Activated CD4-positive, alpha-beta T cell treated with anti-CD3 and anti-CD28 coated beads for 36 hours (primary cell): ENCODE data around the gene HYDIN. TPM values are rescaled to one million over a fixed set of nuclear protein-coding genes. Genes with fewer than 3 reads are reported as not detected.

Experiments used
- ATAC-seq: fragments of 200-7000 bp; cut with Tn5 transposase; one replicate; pipeline ENCODE4 v1.10.0; 2021; ENCODE audit warnings: mild to moderate bottlenecking, moderate library complexity
- CTCF ChIA-PET: fragments of 350-600 bp; sonication (Branson Sonifier 250); formaldehyde crosslinking; loops from one replicate; lab custom pipeline; 2021; ENCODE audit warnings: antibody characterized with exemption; lab: Charles Lee
- POLR2A ChIA-PET: fragments of 350-600 bp; sonication (Branson Sonifier 250); formaldehyde crosslinking; loops from one replicate; lab custom pipeline; 2021; ENCODE audit warnings: antibody characterized with exemption, inconsistent platforms; lab: Charles Lee
- DNase-seq: peaks from one replicate; pipeline ENCODE4 v3.0.0-alpha.2; 2020
- H3K27ac Mint-ChIP-seq: one replicate; pipeline ENCODE4 v1.8.0; 2021; ENCODE audit warnings: mixed read lengths
- H3K27me3 Mint-ChIP-seq: one replicate; pipeline ENCODE4 v1.8.0; 2021; ENCODE audit warnings: mixed read lengths
- H3K36me3 Mint-ChIP-seq: one replicate; pipeline ENCODE4 v1.8.0; 2021; ENCODE audit warnings: low read depth, mixed read lengths
- H3K4me1 Mint-ChIP-seq: one replicate; pipeline ENCODE4 v1.8.0; 2021; ENCODE audit warnings: mixed read lengths
- H3K4me3 Mint-ChIP-seq: one replicate; pipeline ENCODE4 v1.8.0; 2021; ENCODE audit warnings: mild to moderate bottlenecking, moderate library complexity, mixed read lengths
- H3K9me3 Mint-ChIP-seq: one replicate; pipeline ENCODE4 v1.8.0; 2021; ENCODE audit warnings: low read depth, mixed read lengths
- intact Hi-C, 2 experiments: fragments of 100-400 bp; cut with DNase I in 1 of 2; cut with micrococcal nuclease in 1 of 2; formaldehyde crosslinking; loops; one replicate each; pipeline versions ENCODE4 v1.14.2 to v1.15.1; 2022 to 2024; cut with DNase I, micrococcal nuclease
- total RNA-seq, 2 experiments: library from RNA; stranded (reverse); gene quantifications; one replicate each; pipeline ENCODE4 v1.2.3, GENCODE V29; 2021

The HYDIN gene
- total RNA-seq, 2 experiments from 2014 or later = 0.32 TPM; not detected in 1

GRCh38 chr16:71218306-71218963 is 12.1 kb downstream of the HYDIN start:
- no peak for ATAC-seq
- no peak overlapping the region for H3K4me3 Mint-ChIP-seq
- H3K27ac Mint-ChIP-seq = no peak overlapping the region
- no peaks in the 10 kb centered on the region for H3K4me1 Mint-ChIP-seq
- POLR2A ChIA-PET = no interaction called here
- intact Hi-C loops = loop anchor here in 1 of 2 experiments (10.0 kb wide), 1 partner anchor 136 kb away; the partner anchor contains the start of gene CALB2
- peaks cover 8% of the 10 kb centered on the region for H3K27me3 Mint-ChIP-seq
- peaks cover 9% of the 10 kb centered on the region for H3K9me3 Mint-ChIP-seq
- H3K36me3 Mint-ChIP-seq = peaks cover 2% of the 10 kb centered on the region
- CTCF ChIA-PET = no interaction called here
- no peak for DNase-seq

- Mint-ChIP-seq H3K9me3 (peaks cover 6% of the 10 kb centered on the region), H3K27me3 (peaks cover 10% of the 10 kb centered on the region), H3K4me3 (no peak overlapping the region), H3K36me3 (peaks cover 2% of the 10 kb centered on the region), H3K27ac (no peak overlapping the region), H3K4me1 (no peaks in the 10 kb centered on the region)
- no peak for ATAC-seq
- intact Hi-C loops = loop anchor here in 1 of 2 experiments (10.0 kb wide), 1 partner anchor 137 kb away; the partner anchor contains the start of gene CALB2
- CTCF ChIA-PET = no interaction called here
- POLR2A ChIA-PET = no interaction called here
- no peak for DNase-seq
Measured at GRCh38 chr16:71217506-71217905, 13.0 kb downstream of the HYDIN start.

DNA sequence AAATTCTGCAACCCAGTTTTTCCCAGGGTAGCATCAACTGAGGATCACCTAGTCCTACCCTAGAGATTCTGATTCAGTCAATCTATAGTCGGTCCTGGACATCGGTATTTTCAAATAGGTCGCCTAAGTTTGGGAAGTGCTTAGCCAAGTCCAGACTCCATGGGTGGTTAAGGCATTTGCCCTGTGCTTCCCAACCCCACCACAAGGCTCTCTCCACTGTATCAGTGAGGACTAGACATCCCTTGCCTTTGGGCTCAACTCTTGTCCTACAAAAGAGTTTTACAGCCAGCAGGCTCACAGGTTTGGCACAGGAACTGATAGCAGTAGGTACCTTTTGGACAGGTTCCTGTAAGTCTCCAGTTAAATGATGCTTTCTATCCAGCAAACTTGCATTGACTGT is 13.8 kb downstream of the HYDIN start:
- no peaks in the 10 kb centered on the region for H3K4me1 Mint-ChIP-seq
- no peaks in the 10 kb centered on the region for H3K9me3 Mint-ChIP-seq
- CTCF ChIA-PET = no interaction called here
- no peak overlapping the region for H3K4me3 Mint-ChIP-seq
- no peak for DNase-seq
- H3K27ac Mint-ChIP-seq = no peak overlapping the region
- ATAC-seq = no peak
- no peaks in the 10 kb centered on the region for H3K36me3 Mint-ChIP-seq
- POLR2A ChIA-PET = no interaction called here
- intact Hi-C loops = loop anchor here in 1 of 2 experiments (10.0 kb wide), 1 partner anchor 138 kb away; the partner anchor contains the start of gene CALB2
- peaks cover 12% of the 10 kb centered on the region for H3K27me3 Mint-ChIP-seq

- no peak for ATAC-seq
- intact Hi-C loops = loop anchor here (2.0 to 10.0 kb wide), 2 partner anchors 96 to 140 kb away; partner anchors contain the start of gene CALB2 (in 1 of the 2)
- Mint-ChIP-seq H3K36me3 (no peaks in the 10 kb centered on the region), H3K4me1 (no peaks in the 10 kb centered on the region), H3K27ac (no peak overlapping the region), H3K9me3 (no peaks in the 10 kb centered on the region), H3K27me3 (peaks cover 18% of the 10 kb centered on the region), H3K4me3 (no peak overlapping the region)
- no peak for DNase-seq
- ChIA-PET POLR2A (no interaction called here), CTCF (no interaction called here)
Measured at GRCh38 chr16:71214746-71215381, 15.7 kb downstream of the HYDIN start.

- Mint-ChIP-seq H3K4me1 (no peaks in the 10 kb centered on the region), H3K4me3 (no peak overlapping the region), H3K9me3 (peaks cover 21% of the 10 kb centered on the region), H3K27me3 (peaks cover 35% of the 10 kb centered on the region), H3K27ac (no peak overlapping the region), H3K36me3 (no peaks in the 10 kb centered on the region)
- DNase-seq (no peak), ATAC-seq (no peak)
- POLR2A ChIA-PET = no interaction called here
- intact Hi-C loops = no loop called here
- CTCF ChIA-PET = no interaction called here
Measured at GRCh38 chr16:71205482-71206131, 24.9 kb downstream of the HYDIN start.

- ChIA-PET POLR2A (no interaction called here), CTCF (no interaction called here)
- Mint-ChIP-seq H3K4me3 (no peak overlapping the region), H3K9me3 (peaks cover 25% of the 10 kb centered on the region), H3K27ac (no peak overlapping the region), H3K36me3 (no peaks in the 10 kb centered on the region), H3K4me1 (no peaks in the 10 kb centered on the region), H3K27me3 (peaks cover 31% of the 10 kb centered on the region)
- DNase-seq = no peak
- ATAC-seq = no peak
- intact Hi-C loops = no loop called here
Measured at GRCh38 chr16:71203631-71204030, 26.9 kb downstream of the HYDIN start.

DNA sequence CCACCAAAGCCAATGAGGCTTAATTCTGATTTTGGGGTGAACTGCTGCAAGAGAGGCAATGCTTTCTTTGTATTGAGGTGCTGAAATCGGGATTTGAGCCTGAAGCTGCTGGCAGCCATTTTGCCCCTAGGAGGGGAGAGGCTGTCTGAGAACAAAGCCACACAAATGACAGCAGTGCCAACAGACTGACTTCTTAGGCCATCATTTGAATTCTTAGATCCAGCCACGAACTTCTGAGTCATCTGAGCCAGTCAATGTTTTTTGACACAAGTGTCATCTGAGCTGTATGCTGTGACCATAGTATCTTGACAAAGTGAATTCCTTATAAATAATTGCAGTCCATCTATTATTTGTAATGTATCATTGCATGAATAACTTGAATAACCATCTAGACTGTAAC is 29.0 kb downstream of the HYDIN start:
- POLR2A ChIA-PET = no interaction called here
- intact Hi-C loops = no loop called here
- no peaks in the 10 kb centered on the region for H3K36me3 Mint-ChIP-seq
- no peak for ATAC-seq
- CTCF ChIA-PET = no interaction called here
- no peak overlapping the region for H3K4me3 Mint-ChIP-seq
- H3K27ac Mint-ChIP-seq = no peak overlapping the region
- H3K27me3 Mint-ChIP-seq = peaks cover 21% of the 10 kb centered on the region
- H3K4me1 Mint-ChIP-seq = no peaks in the 10 kb centered on the region
- DNase-seq = no peak
- H3K9me3 Mint-ChIP-seq = peaks cover 10% of the 10 kb centered on the region

- Mint-ChIP-seq H3K4me1 (no peaks in the 10 kb centered on the region), H3K9me3 (peaks cover 6% of the 10 kb centered on the region)
- POLR2A ChIA-PET = no interaction called here
Measured at GRCh38 chr16:71201054-71201453, 29.5 kb downstream of the HYDIN start.

GRCh38 chr16:71198408-71198807 is 32.1 kb downstream of the HYDIN start:
- Mint-ChIP-seq H3K36me3 (no peaks in the 10 kb centered on the region), H3K9me3 (peaks cover 5% of the 10 kb centered on the region), H3K4me1 (no peaks in the 10 kb centered on the region), H3K27ac (no peak overlapping the region), H3K27me3 (peaks cover 17% of the 10 kb centered on the region), H3K4me3 (no peak overlapping the region)
- CTCF ChIA-PET = no interaction called here
- POLR2A ChIA-PET = no interaction called here
- intact Hi-C loops = no loop called here
- no peak for DNase-seq
- no peak for ATAC-seq

More at GRCh38 chr16:71201054-71201453, 29.5 kb downstream of the HYDIN start:
- no peak overlapping the region for H3K27ac Mint-ChIP-seq
- CTCF ChIA-PET = no interaction called here
- intact Hi-C loops = no loop called here
- DNase-seq = no peak
- H3K4me3 Mint-ChIP-seq = no peak overlapping the region
- no peak for ATAC-seq
- peaks cover 22% of the 10 kb centered on the region for H3K27me3 Mint-ChIP-seq
- H3K36me3 Mint-ChIP-seq = no peaks in the 10 kb centered on the region

DNA sequence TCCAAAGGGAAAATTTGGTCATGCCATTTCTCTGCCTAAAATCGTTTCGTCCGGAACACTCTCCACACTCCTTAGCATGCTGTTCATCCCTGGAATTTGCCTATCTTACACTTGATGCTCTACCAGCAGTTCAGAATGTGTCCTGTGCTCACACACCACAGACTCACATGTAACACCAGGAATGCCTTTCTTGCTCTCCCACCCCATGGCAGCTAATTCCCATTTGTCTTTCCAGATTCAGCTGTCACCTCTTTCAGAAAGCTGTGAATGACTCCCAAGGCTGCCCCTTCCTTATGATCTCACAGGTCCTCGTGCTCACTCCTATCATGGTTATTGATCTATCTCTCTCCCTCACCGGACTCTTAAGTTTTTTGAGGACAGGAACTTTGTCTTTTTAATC is 38.1 kb downstream of the HYDIN start:
- no peaks in the 10 kb centered on the region for H3K9me3 Mint-ChIP-seq
- ATAC-seq (no peak), DNase-seq (no peak)
- no peak overlapping the region for H3K4me3 Mint-ChIP-seq
- ChIA-PET POLR2A (no interaction called here), CTCF (interaction anchor here (1.1 kb wide), 1 partner anchor 8 kb away, joined by 3 read pairs; no protein-coding TSS in a partner anchor)
- intact Hi-C loops = no loop called here
- H3K4me1 Mint-ChIP-seq = no peaks in the 10 kb centered on the region
- no peaks in the 10 kb centered on the region for H3K36me3 Mint-ChIP-seq
- H3K27ac Mint-ChIP-seq = no peak overlapping the region
- peaks cover 8% of the 10 kb centered on the region for H3K27me3 Mint-ChIP-seq

GRCh38 chr16:71188956-71189712 is 41.4 kb downstream of the HYDIN start:
- Mint-ChIP-seq H3K36me3 (no peaks in the 10 kb centered on the region), H3K27me3 (peaks cover 11% of the 10 kb centered on the region), H3K4me3 (no peak overlapping the region), H3K4me1 (no peaks in the 10 kb centered on the region), H3K27ac (no peak overlapping the region), H3K9me3 (no peaks in the 10 kb centered on the region)
- no peak for DNase-seq
- POLR2A ChIA-PET = no interaction called here
- CTCF ChIA-PET = no interaction called here
- ATAC-seq = no peak
- intact Hi-C loops = no loop called here
